ENCODE measurements around the gene ZEB2. TPM values are rescaled to one million over a fixed set of nuclear protein-coding genes. Genes with fewer than 3 reads are reported as not detected.

ZEB2 gene
- total RNA-seq, 1 donor from 2014 or later = 89.1 TPM

GRCh38 chr2:144426355-144426754 lies 93.6 kb downstream of the ZEB2 start:
- intact Hi-C loops (cut with micrococcal nuclease) = no loop called here
- peaks cover 21% of the 10 kb centered on the region for H3K36me3 ChIP-seq
- no peaks in the 10 kb centered on the region for H3K27me3 ChIP-seq (ENCODE audit: low read depth)
- peak overlapping the region; percentile 59 for H3K27ac ChIP-seq (replicated peaks)
- peaks cover 70% of the 10 kb centered on the region for H3K4me1 ChIP-seq
- H3K4me3 ChIP-seq = no peak overlapping the region
- DNase-seq = no peak
- no peaks in the 10 kb centered on the region for H3K9me3 ChIP-seq (replicated peaks)
- TF ChIP-seq CTCF (IDR thresholded peaks at IDR 0.05; ENCODE audit: borderline replicate concordance) = no peak

- DNase-seq = no peak
- H3K4me3 ChIP-seq = no peak overlapping the region
- no peaks in the 10 kb centered on the region for H3K27me3 ChIP-seq (ENCODE audit: low read depth)
- H3K9me3 ChIP-seq (replicated peaks) = no peaks in the 10 kb centered on the region
- peaks cover 29% of the 10 kb centered on the region for H3K36me3 ChIP-seq
- peak overlapping the region; percentile 59 for H3K27ac ChIP-seq (replicated peaks)
- H3K4me1 ChIP-seq = peaks cover 55% of the 10 kb centered on the region
- no peak for TF ChIP-seq CTCF (IDR thresholded peaks at IDR 0.05; ENCODE audit: borderline replicate concordance)
- intact Hi-C loops (cut with micrococcal nuclease) = no loop called here
Measured at GRCh38 chr2:144424559-144425240, 95.2 kb downstream of the ZEB2 start.

- Histone ChIP-seq H3K9me3 (replicated peaks) (no peaks in the 10 kb centered on the region), H3K4me3 (no peak overlapping the region), H3K27me3 (ENCODE audit: low read depth) (no peaks in the 10 kb centered on the region), H3K36me3 (peaks cover 39% of the 10 kb centered on the region), H3K4me1 (peaks cover 35% of the 10 kb centered on the region), H3K27ac (replicated peaks) (no peak overlapping the region)
- intact Hi-C loops (cut with micrococcal nuclease) = no loop called here
- no peak for TF ChIP-seq CTCF (IDR thresholded peaks at IDR 0.05; ENCODE audit: borderline replicate concordance)
- no peak for DNase-seq
Measured at GRCh38 chr2:144421606-144422510, 98.1 kb downstream of the ZEB2 start.

- H3K27ac ChIP-seq (replicated peaks) = no peak overlapping the region
- H3K9me3 ChIP-seq (replicated peaks) = no peaks in the 10 kb centered on the region
- H3K4me1 ChIP-seq = peaks cover 15% of the 10 kb centered on the region
- no peaks in the 10 kb centered on the region for H3K27me3 ChIP-seq (ENCODE audit: low read depth)
- H3K4me3 ChIP-seq = no peak overlapping the region
- intact Hi-C loops (cut with micrococcal nuclease) = no loop called here
- TF ChIP-seq CTCF (IDR thresholded peaks at IDR 0.05; ENCODE audit: borderline replicate concordance) = no peak
- no peak for DNase-seq
- peaks cover 36% of the 10 kb centered on the region for H3K36me3 ChIP-seq
Measured at GRCh38 chr2:144419218-144419617, 100.7 kb downstream of the ZEB2 start.

- Histone ChIP-seq H3K27ac (replicated peaks) (no peak overlapping the region), H3K36me3 (peaks cover 24% of the 10 kb centered on the region), H3K9me3 (replicated peaks) (no peaks in the 10 kb centered on the region), H3K4me1 (peaks cover 29% of the 10 kb centered on the region), H3K27me3 (ENCODE audit: low read depth) (no peaks in the 10 kb centered on the region), H3K4me3 (no peak overlapping the region)
- no peak for DNase-seq
- no peak for TF ChIP-seq CTCF (IDR thresholded peaks at IDR 0.05; ENCODE audit: borderline replicate concordance)
- intact Hi-C loops (cut with micrococcal nuclease) = no loop called here
Measured at GRCh38 chr2:144415386-144415785, 104.5 kb downstream of the ZEB2 start.
